ENCODE measurements around the gene GRIK3. TPM values are rescaled to one million over a fixed set of nuclear protein-coding genes. Genes with fewer than 3 reads are reported as not detected.

Gene GRIK3
- total RNA-seq, 4 donors from 2014 or later, result 0.75 to 9.8 (median 1.2) TPM

GRCh38 chr1:36984675-36985074, 49.6 kb downstream of the GRIK3 start:
- Histone ChIP-seq H3K27ac (no peak overlapping the region), H3K9me3 (no peaks in the 10 kb centered on the region), H3K27me3 (peaks cover 18% of the 10 kb centered on the region), H3K36me3 (no peaks in the 10 kb centered on the region), H3K4me1 (peaks cover 0 to 7% (median 2%) of the 10 kb centered on the region in 4 donors), H3K4me3 (no peak overlapping the region)
- DNase-seq, result no peak
- in situ Hi-C loops (cut with MboI; ENCODE audit: low pct_ligation_motif_present in 1 of 4, low pct_unique_long_range_greater_than_20kb in 1 of 4, low sequenced_read_pairs in 3 of 4), result no loop called here
- TF ChIP-seq, protein P1, sequence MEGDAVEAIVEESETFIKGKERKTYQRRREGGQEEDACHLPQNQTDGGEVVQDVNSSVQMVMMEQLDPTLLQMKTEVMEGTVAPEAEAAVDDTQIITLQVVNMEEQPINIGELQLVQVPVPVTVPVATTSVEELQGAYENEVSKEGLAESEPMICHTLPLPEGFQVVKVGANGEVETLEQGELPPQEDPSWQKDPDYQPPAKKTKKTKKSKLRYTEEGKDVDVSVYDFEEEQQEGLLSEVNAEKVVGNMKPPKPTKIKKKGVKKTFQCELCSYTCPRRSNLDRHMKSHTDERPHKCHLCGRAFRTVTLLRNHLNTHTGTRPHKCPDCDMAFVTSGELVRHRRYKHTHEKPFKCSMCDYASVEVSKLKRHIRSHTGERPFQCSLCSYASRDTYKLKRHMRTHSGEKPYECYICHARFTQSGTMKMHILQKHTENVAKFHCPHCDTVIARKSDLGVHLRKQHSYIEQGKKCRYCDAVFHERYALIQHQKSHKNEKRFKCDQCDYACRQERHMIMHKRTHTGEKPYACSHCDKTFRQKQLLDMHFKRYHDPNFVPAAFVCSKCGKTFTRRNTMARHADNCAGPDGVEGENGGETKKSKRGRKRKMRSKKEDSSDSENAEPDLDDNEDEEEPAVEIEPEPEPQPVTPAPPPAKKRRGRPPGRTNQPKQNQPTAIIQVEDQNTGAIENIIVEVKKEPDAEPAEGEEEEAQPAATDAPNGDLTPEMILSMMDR (IDR thresholded peaks at IDR 0.05), result no peak
- TF ChIP-seq EP300 (IDR thresholded peaks at IDR 0.05; ENCODE audit: low read depth), result no peak
- no peak for TF ChIP-seq POLR2AphosphoS5 (IDR thresholded peaks at IDR 0.05)
- no peak for TF ChIP-seq POLR2A (IDR thresholded peaks at IDR 0.05)
- intact Hi-C loops (cut with DNase I; ENCODE audit: low total_unique reads), result no loop called here
- 64% methylated on average over 9 of the region's 9 CpGs; no CpG with 5 or more reads in 1 of the 2 donors for WGBS, 2 donors (ENCODE audit: low coverage in 1 of 2)

GRCh38 chr1:36984026-36984425, 50.3 kb downstream of the GRIK3 start:
- TF ChIP-seq POLR2A (IDR thresholded peaks at IDR 0.05) (no peak), POLR2AphosphoS5 (IDR thresholded peaks at IDR 0.05) (no peak)
- TF ChIP-seq, protein P1 (IDR thresholded peaks at IDR 0.05), result no peak
- Histone ChIP-seq H3K27me3 (peaks cover 14% of the 10 kb centered on the region), H3K4me3 (no peak overlapping the region), H3K9me3 (no peaks in the 10 kb centered on the region), H3K4me1 (peaks cover 0 to 7% (median 2%) of the 10 kb centered on the region in 4 donors), H3K36me3 (no peaks in the 10 kb centered on the region), H3K27ac (no peak overlapping the region)
- 70 to 75% methylated on average over 2 to 6 of the region's 6 CpGs for WGBS, 2 donors (ENCODE audit: low coverage in 1 of 2)
- in situ Hi-C loops (cut with MboI; ENCODE audit: low pct_ligation_motif_present in 1 of 4, low pct_unique_long_range_greater_than_20kb in 1 of 4, low sequenced_read_pairs in 3 of 4) (no loop called here), intact Hi-C loops (cut with DNase I; ENCODE audit: low total_unique reads) (no loop called here)
- no peak for DNase-seq

GRCh38 chr1:36982709-36983108, 51.6 kb downstream of the GRIK3 start:
- no peak for DNase-seq
- 32 to 40% methylated on average over 3 to 13 of the region's 13 CpGs for WGBS, 2 donors (ENCODE audit: low coverage in 1 of 2)
- in situ Hi-C loops (cut with MboI; ENCODE audit: low pct_ligation_motif_present in 1 of 4, low pct_unique_long_range_greater_than_20kb in 1 of 4, low sequenced_read_pairs in 3 of 4), result no loop called here
- Histone ChIP-seq H3K27ac (no peak overlapping the region), H3K4me3 (no peak overlapping the region), H3K9me3 (no peaks in the 10 kb centered on the region), H3K27me3 (peaks cover 6% of the 10 kb centered on the region), H3K36me3 (no peaks in the 10 kb centered on the region), H3K4me1 (no peaks in the 10 kb centered on the region)
- intact Hi-C loops (cut with DNase I; ENCODE audit: low total_unique reads), result no loop called here
- TF ChIP-seq EP300 (IDR thresholded peaks at IDR 0.05; ENCODE audit: low read depth), result no peak
- TF ChIP-seq POLR2A (IDR thresholded peaks at IDR 0.05), result no peak
- TF ChIP-seq, protein P1 (IDR thresholded peaks at IDR 0.05), result no peak
- no peak for TF ChIP-seq POLR2AphosphoS5 (IDR thresholded peaks at IDR 0.05)

- in situ Hi-C loops (cut with MboI; ENCODE audit: low pct_ligation_motif_present in 1 of 4, low pct_unique_long_range_greater_than_20kb in 1 of 4, low sequenced_read_pairs in 3 of 4), result no loop called here
- 66% methylated on average over 18 of the region's 18 CpGs; no CpG with 5 or more reads in 1 of the 2 donors for WGBS, 2 donors (ENCODE audit: low coverage in 1 of 2)
These were observed 52.3 kb downstream of the GRIK3 start for GRCh38 chr1:36981771-36982622.

More at GRCh38 chr1:36981771-36982622, 52.3 kb downstream of the GRIK3 start:
- Histone ChIP-seq H3K4me3 (no peak overlapping the region), H3K4me1 (no peaks in the 10 kb centered on the region), H3K27me3 (peaks cover 6% of the 10 kb centered on the region), H3K36me3 (no peaks in the 10 kb centered on the region), H3K27ac (no peak overlapping the region), H3K9me3 (no peaks in the 10 kb centered on the region)
- TF ChIP-seq, protein P1 (IDR thresholded peaks at IDR 0.05), result no peak
- TF ChIP-seq POLR2AphosphoS5 (IDR thresholded peaks at IDR 0.05), result no peak
- no peak for TF ChIP-seq EP300 (IDR thresholded peaks at IDR 0.05; ENCODE audit: low read depth)
- TF ChIP-seq POLR2A (IDR thresholded peaks at IDR 0.05), result no peak
- no peak for DNase-seq
- intact Hi-C loops (cut with DNase I; ENCODE audit: low total_unique reads), result no loop called here
